Glomerular visceral epithelial cell (primary cell): Measurements from ENCODE around the gene HECTD4.
"Not testable (repeated sequence)": the region's sequence is repeated elsewhere in the genome, so short reads cannot be mapped to it uniquely, and the experiment has no call there.

Source experiments
- DNase-seq: peaks from one replicate; pipeline ENCODE4 v3.0.0-alpha.2; 2016; ENCODE audit errors: extremely low spot score

Gene HECTD4

GRCh38 chr12:112381883-112382796 lies at the start of gene HECTD4:
Gene HECTD4, minus strand, starts transcription at chr12:112382431. Its CDS starts 303 bp downstream, at chr12:112382128.
- DNase-seq = peak; percentile 90

- DNase-seq = no peak
Observed at GRCh38 chr12:112431965-112432364, 49.7 kb upstream of the HECTD4 start.

DNA sequence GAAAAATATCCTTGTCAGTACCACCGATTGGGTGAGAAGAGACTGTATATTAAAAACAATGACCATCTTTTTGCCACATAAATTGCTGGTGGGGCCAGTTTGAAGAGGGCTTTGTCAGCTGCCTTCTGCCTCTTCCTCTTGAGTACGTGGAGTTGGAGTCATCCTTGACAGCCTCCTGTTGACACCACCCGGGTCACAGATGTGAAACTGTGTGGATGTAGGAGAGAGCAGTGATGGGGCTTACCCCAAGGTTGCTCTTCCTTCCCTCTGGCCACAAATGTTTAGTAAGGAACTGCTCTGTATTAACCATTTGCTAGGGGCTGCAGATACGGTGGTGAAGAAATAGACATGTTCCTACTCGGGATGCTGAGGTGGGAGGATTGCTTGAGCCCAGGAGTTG lies 48.7 kb upstream of the HECTD4 start:
- DNase-seq = no peak

GRCh38 chr12:112427760-112428159 lies 45.5 kb upstream of the HECTD4 start:
- DNase-seq = no peak

DNA sequence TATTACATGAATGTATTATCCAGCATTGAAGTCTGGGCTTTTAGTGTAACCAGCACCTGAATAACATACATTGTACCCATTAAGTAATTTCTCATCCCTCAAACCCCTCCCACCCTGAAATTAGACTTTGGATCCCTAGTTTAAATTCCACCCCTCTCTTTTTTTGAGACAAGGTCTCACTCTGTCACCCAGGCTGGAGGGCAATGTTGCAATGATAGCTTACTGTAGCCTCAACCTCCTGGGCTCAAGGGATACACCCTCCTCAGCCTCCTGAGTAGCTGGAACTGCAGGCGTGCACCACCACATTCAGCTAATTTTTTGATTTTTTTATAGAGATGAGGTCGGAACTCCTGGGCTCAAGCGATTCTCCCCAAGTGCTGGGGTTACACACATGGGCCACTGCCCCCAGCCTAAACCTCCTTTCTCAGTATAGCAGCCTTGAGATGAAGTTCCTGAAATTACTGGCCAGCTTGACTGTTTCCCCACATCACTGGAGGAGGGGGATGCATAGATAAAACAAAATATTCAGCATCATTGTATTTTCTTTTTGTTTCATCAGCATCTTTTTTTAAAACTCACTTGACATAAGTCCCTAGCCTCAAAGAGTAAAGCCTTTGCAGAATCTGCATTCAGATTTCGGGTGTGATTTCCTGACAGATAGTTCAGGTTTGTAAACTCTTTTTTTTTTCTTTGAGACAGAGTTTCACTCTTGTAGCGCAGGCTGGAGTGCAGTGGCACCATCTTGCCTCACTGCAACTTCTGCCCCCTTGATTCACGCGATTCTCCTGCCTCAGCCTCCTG lies 43.6 kb upstream of the HECTD4 start:
- DNase-seq = no peak

GRCh38 chr12:112424126-112424525 lies 41.9 kb upstream of the HECTD4 start:
- no peak for DNase-seq

DNA sequence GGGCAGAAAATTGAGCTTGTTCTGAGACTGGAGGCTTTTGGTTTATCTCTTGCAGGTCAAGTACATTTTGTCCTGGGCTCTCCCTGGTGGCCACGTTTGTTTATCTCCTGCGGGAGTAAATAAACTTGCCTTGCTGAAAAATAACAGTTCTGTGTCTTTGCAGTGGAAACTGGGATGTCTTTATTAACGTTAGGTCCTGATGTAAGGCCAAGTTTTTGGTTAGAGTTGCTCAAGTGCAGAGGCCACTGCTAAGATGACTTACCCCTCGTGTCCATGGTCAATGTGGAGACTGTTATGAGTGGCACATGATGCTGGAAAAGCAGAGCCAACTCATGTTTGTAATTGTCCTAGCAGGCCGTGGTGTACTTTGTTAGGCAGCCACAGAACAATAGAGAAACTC lies 40.3 kb upstream of the HECTD4 start:
- DNase-seq = no peak

- no peak for DNase-seq
Observed at GRCh38 chr12:112421363-112421762, 39.1 kb upstream of the HECTD4 start.

- DNase-seq = no peak
Observed at GRCh38 chr12:112420740-112421139, 38.5 kb upstream of the HECTD4 start.

DNA sequence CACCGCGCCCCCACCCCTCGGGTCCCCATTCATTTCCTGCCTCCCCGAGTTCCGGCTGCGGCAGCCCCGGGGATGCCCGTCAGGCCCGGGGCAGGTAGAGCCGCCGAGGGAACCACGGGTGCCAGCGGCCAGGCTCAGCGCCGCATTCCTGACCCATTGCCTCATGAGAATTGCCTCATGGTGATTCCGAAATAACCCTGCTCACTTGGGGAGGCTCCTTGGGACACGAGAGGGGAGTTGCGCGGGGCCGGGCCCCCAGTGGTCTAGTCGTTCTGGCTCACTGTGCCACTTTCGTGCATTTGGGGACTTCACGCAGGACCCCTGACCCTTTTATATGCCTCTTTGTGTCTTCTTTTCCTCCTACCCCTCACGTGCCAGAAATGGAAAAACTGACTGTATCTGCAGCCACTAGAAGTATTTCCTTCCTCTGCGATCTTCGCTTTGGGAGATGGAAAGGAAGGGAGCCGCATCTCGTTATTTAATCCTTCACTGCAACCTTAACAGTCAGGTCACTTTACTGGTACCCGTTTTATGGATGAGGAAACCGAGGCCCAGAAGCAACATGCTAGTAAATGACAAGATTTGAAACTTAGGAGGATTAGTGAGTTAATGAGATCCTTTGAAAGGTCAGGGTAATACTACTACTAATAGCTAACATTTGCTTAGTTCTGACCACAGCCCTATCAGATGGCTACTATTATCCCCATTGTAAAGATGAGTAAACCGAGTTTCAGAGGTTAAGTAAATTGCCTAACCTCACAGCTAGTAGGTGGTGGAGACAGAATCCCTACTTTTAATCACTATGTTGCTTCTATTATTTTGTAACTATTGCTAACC lies 37.3 kb upstream of the HECTD4 start:
- DNase-seq = peak; percentile 84

GRCh38 chr12:112418608-112419296 lies 36.5 kb upstream of the HECTD4 start, which contains the start of gene PTPN11:
Gene PTPN11, plus strand, starts transcription at chr12:112418947. Its CDS starts 165 bp downstream, at chr12:112419112.
- peak; percentile 86 for DNase-seq

- DNase-seq = peak; percentile 26
Observed at GRCh38 chr12:112418273-112418607, 36.0 kb upstream of the HECTD4 start.

DNA sequence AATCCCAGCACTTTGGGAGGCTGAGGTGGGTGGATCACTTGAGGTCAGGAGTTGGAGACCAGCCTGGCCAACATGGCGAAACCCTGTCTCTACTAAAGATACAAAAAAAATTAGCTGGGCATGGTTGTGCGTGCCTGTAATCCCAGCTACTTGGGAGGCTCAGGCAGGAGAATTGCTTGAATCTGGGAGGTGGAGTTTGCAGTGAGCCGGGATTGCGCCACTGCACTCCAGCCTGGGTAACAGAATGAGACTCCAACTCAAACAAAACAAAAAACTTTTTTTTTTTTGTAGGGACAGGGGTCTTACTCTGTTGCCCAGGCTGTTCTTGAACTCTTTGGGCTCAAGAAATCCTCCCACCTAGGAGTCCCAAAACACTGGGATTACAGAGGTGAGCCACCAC lies 33.2 kb upstream of the HECTD4 start:
- not testable (repeated sequence) for DNase-seq

GRCh38 chr12:112413855-112414625 lies 31.8 kb upstream of the HECTD4 start:
- no peak for DNase-seq

DNA sequence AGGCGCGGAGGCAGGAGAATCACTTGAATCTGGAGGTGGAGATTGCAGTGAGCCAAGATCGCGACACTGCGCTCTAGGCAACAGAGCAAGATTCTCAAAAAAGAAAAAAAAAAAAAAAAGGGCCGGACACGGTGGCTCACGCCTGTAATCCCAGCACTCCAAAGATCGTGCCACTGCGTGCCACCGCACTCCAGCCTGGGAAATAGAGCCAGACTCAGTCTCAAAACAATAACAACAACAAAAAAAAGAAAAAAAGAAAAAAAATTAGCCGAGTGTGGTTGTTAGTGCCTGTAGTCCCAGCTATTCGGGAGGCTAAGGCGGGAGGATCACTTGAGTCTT lies 27.6 kb upstream of the HECTD4 start:
- DNase-seq = no peak

- peak; percentile 89 for DNase-seq
Observed at GRCh38 chr12:112409064-112409905, 27.1 kb upstream of the HECTD4 start, which contains the start of gene RPL6. Gene RPL6, minus strand, starts transcription at chr12:112409605. Its CDS starts 949 bp downstream, at chr12:112408656.

GRCh38 chr12:112408621-112409020 lies 26.4 kb upstream of the HECTD4 start:
- no peak for DNase-seq

DNA sequence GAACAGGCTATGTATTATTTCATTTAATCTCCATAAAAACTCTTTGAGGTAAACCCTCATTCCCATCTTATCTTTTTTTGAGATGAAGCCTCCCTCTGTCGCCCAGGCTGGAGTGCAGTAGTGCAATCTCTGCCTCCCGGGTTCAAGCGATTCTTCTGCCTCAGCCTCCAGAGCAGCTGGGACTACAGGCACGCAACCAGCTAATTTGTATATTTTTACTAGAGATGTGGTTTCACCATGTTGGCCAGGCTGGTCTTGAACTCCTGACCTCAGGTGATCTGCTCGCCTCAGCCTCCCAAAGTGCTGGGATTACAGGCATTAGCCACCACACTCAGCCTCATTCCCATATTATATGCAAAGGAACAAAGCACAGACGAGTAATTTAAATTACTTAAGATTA lies 25.5 kb upstream of the HECTD4 start:
- DNase-seq = not testable (repeated sequence)
